ENCODE measurements around the gene CADPS2.

The CADPS2 gene

GRCh38 chr7:122311734-122312450 is 574.4 kb downstream of the CADPS2 start:
- no peak overlapping the region for H3K27ac Mint-ChIP-seq
- peaks cover 7% of the 10 kb centered on the region for H3K4me1 Mint-ChIP-seq (ENCODE audit: low read depth)
- H3K36me3 Mint-ChIP-seq = no peaks in the 10 kb centered on the region
- peaks cover 5% of the 10 kb centered on the region for H3K9me3 Mint-ChIP-seq (ENCODE audit: low read depth)
- H3K27me3 Mint-ChIP-seq = peaks cover 52% of the 10 kb centered on the region
- no peak overlapping the region for H3K4me3 Mint-ChIP-seq

DNA sequence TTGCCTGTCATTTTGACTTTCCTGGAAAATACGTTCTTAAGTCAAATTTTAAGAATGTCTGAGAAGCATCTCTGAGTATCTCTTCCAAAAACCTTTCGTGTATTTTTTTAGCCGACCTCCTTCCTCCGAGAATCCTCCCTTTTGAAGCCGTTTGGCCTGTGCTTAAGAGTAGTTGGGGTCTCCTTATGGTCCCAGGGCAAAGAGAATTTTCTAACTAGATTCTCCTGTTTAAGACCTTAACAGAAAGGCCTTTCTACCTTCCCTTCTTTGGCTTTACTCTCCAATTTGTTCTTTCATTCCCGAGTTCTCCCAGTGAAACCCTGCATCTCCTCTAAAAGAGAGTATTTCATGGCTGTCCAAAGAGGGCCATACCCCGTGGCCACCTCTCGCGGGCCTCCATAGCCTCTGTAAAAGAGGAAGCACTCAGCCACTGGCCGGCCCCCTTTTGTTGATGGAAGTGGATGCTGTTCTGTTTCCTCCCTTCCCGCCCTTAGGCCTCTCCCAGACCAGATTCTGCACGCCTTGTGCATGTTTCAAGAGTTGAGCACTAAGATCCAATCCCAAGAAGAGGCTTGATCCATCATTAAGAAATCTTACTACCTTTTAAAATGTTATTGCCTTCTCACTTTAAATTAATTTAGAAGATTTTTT is 575.1 kb downstream of the CADPS2 start:
- Mint-ChIP-seq H3K27me3 (peaks cover 56% of the 10 kb centered on the region), H3K4me3 (peak overlapping the region; percentile 18), H3K9me3 (ENCODE audit: low read depth) (peaks cover 5% of the 10 kb centered on the region), H3K36me3 (no peaks in the 10 kb centered on the region), H3K27ac (no peak overlapping the region), H3K4me1 (ENCODE audit: low read depth) (peaks cover 7% of the 10 kb centered on the region)

- peaks cover 7% of the 10 kb centered on the region for H3K4me1 Mint-ChIP-seq (ENCODE audit: low read depth)
- no peak overlapping the region for H3K27ac Mint-ChIP-seq
- H3K9me3 Mint-ChIP-seq (ENCODE audit: low read depth) = peaks cover 5% of the 10 kb centered on the region
- H3K4me3 Mint-ChIP-seq = peak overlapping the region; percentile 18
- H3K36me3 Mint-ChIP-seq = no peaks in the 10 kb centered on the region
- peaks cover 53% of the 10 kb centered on the region for H3K27me3 Mint-ChIP-seq
Observed at GRCh38 chr7:122310119-122311021, 575.9 kb downstream of the CADPS2 start.

DNA sequence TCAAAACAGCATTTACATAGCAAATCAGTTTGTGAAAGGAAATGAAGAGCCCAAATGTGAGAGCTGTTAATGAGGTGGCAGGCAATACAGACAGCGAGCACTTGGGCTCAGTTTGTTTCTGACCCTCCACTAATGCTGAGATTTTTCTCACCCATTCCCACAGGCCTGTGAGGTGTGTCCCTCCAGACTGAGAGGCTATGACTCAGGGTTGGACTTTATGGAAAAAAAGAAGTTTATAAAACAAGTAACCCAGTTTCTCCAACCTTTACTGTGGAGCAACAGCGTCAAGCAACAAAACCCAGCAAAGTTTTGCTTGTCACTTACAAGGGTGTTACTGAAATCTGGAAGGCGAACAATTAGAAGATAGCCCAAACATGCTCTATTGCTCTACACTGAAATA is 576.8 kb downstream of the CADPS2 start:
- peaks cover 52% of the 10 kb centered on the region for H3K27me3 Mint-ChIP-seq
- H3K4me3 Mint-ChIP-seq = no peak overlapping the region
- peaks cover 7% of the 10 kb centered on the region for H3K4me1 Mint-ChIP-seq (ENCODE audit: low read depth)
- H3K9me3 Mint-ChIP-seq (ENCODE audit: low read depth) = peaks cover 3% of the 10 kb centered on the region
- no peak overlapping the region for H3K27ac Mint-ChIP-seq
- H3K36me3 Mint-ChIP-seq = no peaks in the 10 kb centered on the region

GRCh38 chr7:122307228-122307621 is 579.0 kb downstream of the CADPS2 start:
- Mint-ChIP-seq H3K27me3 (peaks cover 52% of the 10 kb centered on the region), H3K27ac (no peak overlapping the region), H3K4me1 (ENCODE audit: low read depth) (peaks cover 7% of the 10 kb centered on the region), H3K36me3 (no peaks in the 10 kb centered on the region), H3K4me3 (no peak overlapping the region), H3K9me3 (ENCODE audit: low read depth) (no peaks in the 10 kb centered on the region)

GRCh38 chr7:122306320-122307227 is 579.7 kb downstream of the CADPS2 start:
- Mint-ChIP-seq H3K9me3 (ENCODE audit: low read depth) (no peaks in the 10 kb centered on the region), H3K27me3 (peaks cover 52% of the 10 kb centered on the region), H3K4me3 (no peak overlapping the region), H3K4me1 (ENCODE audit: low read depth) (peaks cover 7% of the 10 kb centered on the region), H3K36me3 (no peaks in the 10 kb centered on the region), H3K27ac (no peak overlapping the region)

- H3K36me3 Mint-ChIP-seq = no peaks in the 10 kb centered on the region
Observed at GRCh38 chr7:122305475-122306319, 580.6 kb downstream of the CADPS2 start.

GRCh38 chr7:122304996-122305421 is 581.3 kb downstream of the CADPS2 start:
- H3K36me3 Mint-ChIP-seq = no peaks in the 10 kb centered on the region
- no peak overlapping the region for H3K4me3 Mint-ChIP-seq
- H3K27ac Mint-ChIP-seq = no peak overlapping the region
- no peaks in the 10 kb centered on the region for H3K9me3 Mint-ChIP-seq (ENCODE audit: low read depth)
- peaks cover 58% of the 10 kb centered on the region for H3K27me3 Mint-ChIP-seq
- H3K4me1 Mint-ChIP-seq (ENCODE audit: low read depth) = no peaks in the 10 kb centered on the region

More at GRCh38 chr7:122305475-122306319, 580.6 kb downstream of the CADPS2 start:
- Mint-ChIP-seq H3K4me3 (no peak overlapping the region), H3K27ac (no peak overlapping the region), H3K9me3 (ENCODE audit: low read depth) (no peaks in the 10 kb centered on the region), H3K27me3 (peaks cover 54% of the 10 kb centered on the region), H3K4me1 (ENCODE audit: low read depth) (no peaks in the 10 kb centered on the region)

DNA sequence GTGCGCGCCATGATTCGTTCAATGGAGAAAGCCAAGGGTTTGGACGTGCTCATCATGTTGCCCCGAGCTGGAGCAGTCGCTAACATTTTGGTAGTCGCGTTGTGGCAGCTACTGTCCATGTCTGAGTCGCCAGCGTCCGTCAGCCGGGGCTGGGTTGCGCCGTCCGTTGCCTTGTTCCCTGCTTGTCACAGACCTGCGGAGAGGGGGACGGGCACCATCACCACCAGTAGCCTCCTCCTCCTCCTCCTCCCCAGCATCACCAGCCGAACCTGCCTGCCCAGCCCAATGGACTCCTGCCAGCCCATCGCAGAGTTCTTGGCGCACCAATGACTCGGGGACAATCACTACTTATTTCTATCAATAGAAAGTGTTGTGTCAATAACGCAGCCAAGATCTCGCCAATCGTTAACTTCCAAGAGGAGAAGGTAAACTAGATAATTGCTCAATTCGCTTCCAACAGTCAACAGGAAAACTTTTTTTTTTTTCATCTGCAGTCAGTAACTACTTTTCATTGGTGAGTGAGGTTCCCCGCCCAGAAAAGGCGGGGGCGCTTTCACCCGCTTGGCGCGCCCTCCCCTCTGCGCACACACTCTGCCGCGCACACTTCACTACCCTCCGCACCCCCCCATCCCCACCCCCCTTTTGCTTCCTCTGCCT is 581.8 kb downstream of the CADPS2 start, which contains the start of gene FEZF1:
Gene FEZF1, minus strand, starts transcription at position 432 of the 657 bp plus-strand sequence. Its CDS starts 313 bp downstream, at position 119.
- no peak within 1 kb of the TSS for H3K27ac Mint-ChIP-seq
- H3K9me3 Mint-ChIP-seq (ENCODE audit: low read depth) = no peaks in the 10 kb centered on the region
- no peaks in the 10 kb centered on the region for H3K36me3 Mint-ChIP-seq
- no peak within 1 kb of the TSS for H3K4me3 Mint-ChIP-seq
- peaks cover 59% of the 10 kb centered on the region for H3K27me3 Mint-ChIP-seq
- H3K4me1 Mint-ChIP-seq (ENCODE audit: low read depth) = no peaks in the 10 kb centered on the region

GRCh38 chr7:122303531-122304318 is 582.5 kb downstream of the CADPS2 start:
- H3K36me3 Mint-ChIP-seq = no peaks in the 10 kb centered on the region
- no peak overlapping the region for H3K27ac Mint-ChIP-seq
- H3K9me3 Mint-ChIP-seq (ENCODE audit: low read depth) = no peaks in the 10 kb centered on the region
- peaks cover 61% of the 10 kb centered on the region for H3K27me3 Mint-ChIP-seq
- no peaks in the 10 kb centered on the region for H3K4me1 Mint-ChIP-seq (ENCODE audit: low read depth)
- H3K4me3 Mint-ChIP-seq = no peak overlapping the region

DNA sequence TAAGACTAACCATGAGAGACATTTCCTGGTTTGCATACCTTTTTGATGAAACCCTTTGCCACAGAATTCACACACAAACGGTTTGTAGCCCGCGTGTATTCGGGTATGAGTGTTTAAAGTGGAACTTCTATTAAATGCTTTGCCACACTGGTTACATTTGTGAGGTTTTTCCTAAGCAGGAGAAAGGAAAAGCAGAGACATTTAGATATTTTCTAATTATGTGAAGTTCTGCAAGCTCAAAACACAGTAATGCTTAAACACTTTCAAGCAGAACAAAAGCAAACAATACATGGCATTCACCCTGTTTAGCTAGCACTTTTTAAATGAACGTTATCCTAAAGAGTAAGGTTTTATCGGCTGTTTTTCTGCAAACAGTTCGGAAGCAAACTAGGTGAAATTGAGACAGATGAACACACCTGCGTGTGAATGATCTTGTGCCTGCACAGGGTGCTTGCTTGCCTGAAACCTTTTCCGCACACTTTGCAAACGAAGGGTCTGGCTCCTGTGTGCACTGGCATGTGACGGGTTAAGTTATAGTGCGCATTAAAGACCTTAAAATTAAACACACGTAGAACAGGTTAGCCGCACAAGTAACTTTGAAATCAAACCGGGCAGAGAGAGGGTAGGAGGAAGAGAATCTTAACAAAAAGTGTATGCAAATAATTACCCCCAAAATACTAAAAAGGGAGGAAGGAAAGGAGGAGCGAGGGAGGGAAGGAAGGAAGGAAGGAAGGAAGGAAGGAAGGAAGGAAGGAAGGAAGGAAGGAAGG is 583.3 kb downstream of the CADPS2 start:
- Mint-ChIP-seq H3K4me1 (ENCODE audit: low read depth) (no peaks in the 10 kb centered on the region), H3K27ac (no peak overlapping the region), H3K36me3 (no peaks in the 10 kb centered on the region), H3K4me3 (no peak overlapping the region), H3K27me3 (peaks cover 64% of the 10 kb centered on the region), H3K9me3 (ENCODE audit: low read depth) (no peaks in the 10 kb centered on the region)

Measured in activated naive CD8-positive, alpha-beta T cell (primary cell).